LNCAP (cell line): Measurements from ENCODE around the gene CDH4.

ENCODE experiments used
- CTCF ChIP-seq: fragments of 450-650 bp; IDR thresholded peaks from 2 replicates; pipeline ENCODE4 v1.5.1; 2017; ENCODE audit warnings: mild to moderate bottlenecking

Gene CDH4

GRCh38 chr20:61835301-61835700 is 583.2 kb downstream of the CDH4 start:
- TF ChIP-seq CTCF = no peak

GRCh38 chr20:61835791-61836350 is 583.8 kb downstream of the CDH4 start:
- TF ChIP-seq CTCF = no peak

GRCh38 chr20:61837200-61837599 is 585.1 kb downstream of the CDH4 start:
- TF ChIP-seq CTCF = no peak

GRCh38 chr20:61839223-61839911 is 587.3 kb downstream of the CDH4 start:
- no peak for TF ChIP-seq CTCF

- TF ChIP-seq CTCF = no peak
Observed at GRCh38 chr20:61839912-61840778, 588.1 kb downstream of the CDH4 start.

- TF ChIP-seq CTCF = no peak
Observed at GRCh38 chr20:61840779-61841455, 588.9 kb downstream of the CDH4 start.

GRCh38 chr20:61841551-61841950 is 589.5 kb downstream of the CDH4 start:
- no peak for TF ChIP-seq CTCF
